HG03103 (cell line): ENCODE measurements around the gene BMAL2.

Source experiments
- ATAC-seq: cut with Tn5 transposase; IDR thresholded peaks from one replicate; pipeline ENCODE4 v1.9.1; 2021; ENCODE audit warnings: low read depth; ENCODE audit not compliant: unreplicated experiment

The BMAL2 gene

DNA sequence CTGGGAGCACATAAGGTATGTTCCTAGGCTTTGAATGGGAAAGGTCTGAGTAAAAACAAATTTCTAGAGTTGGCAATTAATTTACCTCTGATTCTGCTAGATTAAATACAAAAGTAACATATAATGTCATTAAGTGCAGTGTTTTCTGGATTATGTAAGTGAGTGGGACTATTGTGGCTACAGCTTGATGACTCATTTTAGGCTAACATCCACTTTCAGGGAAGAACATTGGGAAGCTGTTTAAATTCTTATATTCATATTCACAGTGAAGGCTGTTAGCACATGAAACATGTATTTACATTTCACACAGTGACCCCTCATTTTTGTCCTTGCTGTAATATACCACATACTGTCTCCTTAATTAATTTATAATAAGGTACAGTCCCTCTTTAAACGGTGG lies 13.2 kb upstream of the BMAL2 start:
- no peak for ATAC-seq

DNA sequence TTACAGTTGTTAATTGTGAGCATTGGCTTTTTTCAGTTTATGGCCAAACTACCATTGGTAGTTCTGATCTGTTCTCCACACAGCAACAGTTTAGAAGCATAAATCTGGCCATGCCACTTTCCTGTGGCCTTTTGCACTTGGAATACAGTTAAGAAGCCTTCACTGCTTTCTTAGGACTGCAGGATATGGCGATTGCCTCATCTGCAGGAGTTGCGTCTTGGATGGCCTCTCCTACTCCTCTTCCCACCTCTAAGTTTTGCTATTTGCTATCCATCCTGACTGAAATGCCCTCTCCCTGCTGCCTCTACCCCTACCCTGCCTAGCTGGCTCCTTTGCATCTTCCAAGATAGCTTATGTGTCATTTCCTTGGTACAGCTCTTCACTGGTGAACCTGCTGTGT lies 12.8 kb upstream of the BMAL2 start:
- ATAC-seq, result no peak

DNA sequence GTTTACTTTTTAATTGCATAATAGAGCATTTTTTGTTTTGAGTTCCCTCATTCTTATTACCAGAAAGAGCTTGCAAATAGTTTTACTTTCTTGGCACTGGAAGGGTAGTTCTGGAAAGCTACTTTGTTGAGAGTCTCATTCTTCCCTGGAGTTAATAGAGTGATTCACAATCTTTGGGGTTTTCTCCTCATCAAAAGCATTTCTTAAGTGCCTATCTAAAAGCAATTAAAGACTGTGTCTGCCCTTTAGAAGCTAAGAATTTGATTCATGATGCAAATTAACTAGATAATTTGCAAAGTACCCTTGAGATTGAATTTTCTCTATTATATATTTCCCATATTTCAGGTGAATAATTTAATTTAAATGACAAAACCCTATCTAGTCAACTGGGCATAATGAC lies 8.1 kb upstream of the BMAL2 start:
- no peak for ATAC-seq

DNA sequence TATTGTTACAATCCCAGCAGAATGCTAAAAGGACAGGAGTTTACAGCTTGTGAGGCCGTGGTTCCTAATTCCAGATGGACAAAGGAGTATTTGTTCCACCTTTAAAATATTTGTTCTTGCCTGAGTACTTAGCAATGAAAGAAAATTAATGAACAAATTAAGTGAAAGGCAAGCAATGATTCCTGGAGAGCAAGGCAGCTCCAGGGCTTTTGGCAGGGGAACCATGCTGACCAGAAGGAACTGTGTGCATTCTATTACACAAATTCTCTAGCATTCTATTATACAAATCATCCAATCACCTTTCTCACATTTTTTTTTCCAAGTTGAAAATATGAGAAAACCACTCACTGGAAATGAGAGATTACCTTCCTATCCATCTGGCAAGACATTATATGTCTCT lies 1.8 kb upstream of the BMAL2 start:
- no peak for ATAC-seq

DNA sequence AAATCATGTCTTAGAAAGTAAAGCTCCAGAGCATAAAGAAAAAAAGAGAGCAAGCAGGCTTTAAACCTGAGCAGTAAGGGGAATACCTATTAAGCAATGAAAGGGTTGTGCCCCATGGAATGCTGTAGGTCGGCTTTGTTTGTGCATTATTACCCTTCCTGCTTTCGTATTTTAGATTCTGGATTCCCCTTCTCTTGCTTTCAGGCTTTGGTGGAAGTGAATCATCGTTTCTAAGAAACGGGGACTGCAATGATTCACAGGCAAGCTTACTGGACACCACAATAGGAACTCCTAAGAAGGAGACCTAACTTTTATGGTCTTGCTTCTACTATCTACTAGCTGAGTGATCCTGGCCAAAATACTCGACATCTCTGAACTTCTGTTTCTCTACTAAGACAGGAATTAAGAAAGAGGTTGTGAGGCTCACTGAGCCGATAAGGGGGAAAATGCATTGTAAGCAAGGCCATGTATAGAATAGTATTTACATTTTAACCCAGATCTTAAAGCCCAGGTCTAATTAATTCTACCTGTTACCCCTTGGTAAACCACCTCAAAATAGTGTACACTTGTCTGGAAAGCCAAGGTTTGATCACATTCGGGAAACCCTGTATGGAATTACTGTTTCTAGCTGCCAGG lies 1.2 kb upstream of the BMAL2 start:
- ATAC-seq, result no peak

DNA sequence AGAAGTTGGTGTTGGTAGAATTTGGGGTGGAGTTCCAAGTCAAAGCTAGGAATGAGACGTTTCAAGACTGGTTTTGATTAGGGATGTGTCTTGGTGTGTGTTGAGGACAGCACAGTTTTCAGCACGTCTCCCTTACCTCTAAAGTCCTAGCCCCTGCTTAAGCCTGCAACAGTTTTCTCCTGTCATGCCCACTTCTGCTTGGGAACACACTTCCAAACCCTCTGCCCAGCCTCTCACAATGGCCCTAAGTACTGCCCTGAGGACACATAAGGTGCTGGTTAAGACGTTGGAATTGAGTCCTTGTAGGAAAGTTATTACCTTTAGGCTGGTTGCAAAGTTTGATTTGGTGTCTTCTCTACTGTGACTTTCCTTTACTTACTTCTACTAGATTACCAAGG lies 710 bp upstream of the BMAL2 start:
- no peak for ATAC-seq

DNA sequence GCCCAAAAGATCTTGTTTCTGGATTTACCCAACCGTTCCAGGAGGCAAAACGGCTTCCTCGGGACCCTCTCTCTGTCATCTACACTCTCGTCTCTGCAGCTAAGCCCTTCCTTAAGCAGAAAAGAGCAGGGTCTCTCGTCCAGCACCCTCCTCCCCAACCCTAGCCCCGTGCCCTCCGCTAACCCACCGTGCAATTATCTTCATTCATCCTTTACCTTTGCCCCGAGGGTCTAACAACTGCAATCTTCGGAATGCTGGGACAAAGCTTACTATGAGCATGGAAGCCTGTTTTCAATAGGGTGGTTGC lies 276 bp upstream of the BMAL2 start:
- no peak for ATAC-seq

DNA sequence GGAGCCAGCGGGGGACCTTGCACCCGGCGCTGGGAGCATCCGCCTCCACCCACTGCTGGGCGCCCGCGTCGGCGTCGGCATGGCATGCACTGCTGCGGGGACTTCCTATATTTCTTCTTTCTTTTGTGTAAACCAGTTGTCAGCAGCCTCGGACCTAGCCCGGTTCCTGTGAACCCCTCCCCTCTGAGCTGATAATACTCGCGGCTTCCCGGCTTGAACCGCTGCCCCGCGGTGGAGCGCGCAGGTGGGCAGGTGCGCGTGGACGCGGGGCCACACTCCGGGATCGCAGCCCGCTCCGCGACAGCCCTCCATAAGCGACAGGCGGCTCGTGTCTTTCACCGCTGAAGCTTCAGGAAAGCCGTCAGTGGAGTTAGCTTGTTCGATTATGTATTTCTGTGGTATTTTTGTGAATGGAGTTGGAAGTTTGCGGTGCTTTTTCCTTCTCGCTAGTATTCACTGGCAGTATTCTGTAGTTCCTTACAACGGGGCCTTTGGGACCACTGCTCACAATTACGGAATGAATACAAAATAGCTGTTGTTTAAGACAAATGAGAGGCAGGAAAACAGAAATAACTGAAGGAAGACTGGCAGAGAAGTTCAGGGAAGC lies 870 bp downstream of the BMAL2 start:
- ATAC-seq, result peak; percentile 19

DNA sequence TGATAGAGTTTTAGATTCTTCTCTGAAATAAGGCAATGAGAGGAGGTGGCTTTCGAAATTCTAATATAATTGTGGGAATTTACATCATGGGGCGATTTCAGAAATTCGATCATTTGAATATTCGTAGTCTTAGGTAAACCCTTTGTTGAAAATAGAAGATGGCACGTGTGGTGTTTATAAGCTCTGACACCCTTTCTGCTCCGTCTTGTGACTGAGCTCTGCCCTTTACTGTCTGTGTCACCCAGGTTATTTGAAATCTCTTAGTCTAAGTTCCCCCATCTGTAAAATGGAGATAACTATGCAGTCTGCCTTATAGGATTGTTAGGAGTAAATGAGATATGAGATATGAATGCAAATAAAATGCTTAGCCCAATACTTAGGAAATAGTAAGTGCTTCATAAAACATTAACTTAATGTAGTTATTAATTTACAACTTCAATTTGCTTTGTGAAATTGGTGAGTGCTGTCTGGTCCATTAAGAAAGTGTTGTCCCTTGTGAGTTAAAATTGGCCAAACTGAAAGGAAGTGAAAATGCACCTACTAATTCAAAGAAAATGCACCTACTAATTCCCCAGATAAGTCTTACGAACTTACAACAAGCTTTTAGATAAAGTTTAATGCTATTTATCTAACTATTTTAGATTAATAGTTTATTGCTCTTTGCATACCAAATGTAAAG lies 1.5 kb downstream of the BMAL2 start:
- no peak for ATAC-seq

DNA sequence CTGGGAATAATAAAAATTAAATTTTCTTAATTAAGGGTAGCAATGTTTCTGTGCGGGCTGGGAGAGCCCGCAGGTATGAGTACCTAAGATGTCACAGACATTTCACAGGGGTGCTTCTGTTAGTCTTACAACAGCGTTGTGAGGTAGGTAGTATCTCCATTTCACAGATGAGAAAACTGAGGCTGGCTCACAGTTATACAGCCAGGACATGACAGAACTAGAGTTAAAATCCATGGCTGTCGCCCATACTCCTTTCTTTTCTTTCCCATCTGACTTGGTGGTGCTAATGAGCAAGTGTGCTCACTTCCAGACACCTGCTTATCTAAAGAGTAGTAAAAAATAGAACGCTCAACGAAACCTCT lies 2.1 kb downstream of the BMAL2 start:
- no peak for ATAC-seq

DNA sequence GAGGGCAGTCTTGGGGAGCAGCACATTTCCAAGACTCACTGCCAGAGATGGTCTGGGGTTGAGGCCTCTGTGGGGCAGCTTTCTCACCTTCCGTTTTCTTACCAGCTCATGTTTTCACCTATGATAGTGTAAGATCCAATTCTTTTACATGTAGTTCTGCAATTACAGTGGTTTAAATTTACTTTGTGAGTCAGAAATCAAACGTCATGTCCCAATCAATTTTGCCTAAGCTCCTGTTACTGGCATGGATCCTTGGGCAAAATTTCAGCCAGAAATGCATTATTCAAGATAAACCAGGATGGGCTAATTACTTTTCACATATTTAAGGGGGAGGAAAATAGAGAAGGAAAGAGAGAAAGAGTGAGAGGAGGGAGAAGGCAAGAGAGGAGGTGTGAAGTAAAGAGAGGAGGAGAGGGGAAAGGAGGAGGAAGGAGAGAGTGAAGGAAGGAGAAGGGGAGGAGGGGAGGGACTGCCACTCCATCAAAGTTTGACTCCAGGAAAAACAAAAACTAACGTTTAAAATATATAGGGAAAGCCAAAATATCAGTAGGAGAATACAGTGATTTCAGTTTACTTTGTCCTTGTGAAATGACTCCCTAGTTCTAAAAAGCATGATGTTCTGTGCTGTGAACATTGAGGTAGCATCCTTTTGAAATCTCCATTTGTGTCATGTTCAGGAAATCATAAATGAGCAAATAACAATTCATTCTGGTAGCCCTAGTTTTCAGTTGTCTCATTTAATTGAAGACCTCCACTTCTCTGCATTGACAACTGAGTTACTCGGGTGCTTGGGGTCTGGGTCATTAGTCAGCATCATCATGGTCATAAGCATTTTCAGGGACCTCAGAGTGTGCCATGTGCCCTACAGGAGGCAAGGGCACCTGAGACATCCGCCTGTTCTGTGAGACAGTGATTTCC lies 3.0 kb downstream of the BMAL2 start:
- no peak for ATAC-seq

DNA sequence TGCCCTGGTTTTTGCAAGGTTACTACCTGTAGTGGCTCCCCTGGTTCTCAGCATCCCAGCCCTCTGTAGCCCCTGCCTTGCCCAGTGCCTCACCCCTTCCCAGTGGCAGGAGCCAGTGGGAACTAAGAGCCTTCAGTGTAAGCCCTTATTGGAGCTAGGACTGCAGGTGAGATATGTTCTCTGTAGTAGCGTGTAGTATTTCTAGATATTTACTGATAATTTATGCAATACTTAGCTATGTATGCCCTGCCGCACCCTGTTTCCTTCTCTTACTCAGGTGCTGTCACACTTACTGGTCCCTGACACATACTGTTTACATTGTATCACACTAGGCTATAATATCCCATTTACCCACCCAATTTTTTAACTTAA lies 3.6 kb downstream of the BMAL2 start:
- no peak for ATAC-seq

DNA sequence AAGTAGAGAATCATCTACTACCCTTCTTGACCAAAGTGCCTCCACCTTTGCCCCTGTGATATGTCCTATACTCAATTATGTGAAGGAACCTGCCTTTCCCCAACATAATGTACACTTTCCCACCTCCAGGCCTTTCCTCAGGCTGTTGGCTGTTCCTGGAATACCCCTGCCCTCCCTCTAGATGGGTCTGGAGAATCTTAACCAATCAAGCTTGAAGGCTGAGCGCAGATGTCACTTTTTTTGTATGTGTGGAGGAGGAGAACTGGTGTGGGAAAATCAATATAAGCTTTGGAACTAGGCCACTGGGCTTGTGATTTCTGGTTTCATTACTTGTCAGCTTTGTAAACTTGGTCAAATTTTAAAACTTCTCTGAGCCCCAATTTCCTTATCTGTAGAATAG lies 4.7 kb downstream of the BMAL2 start:
- ATAC-seq, result no peak

DNA sequence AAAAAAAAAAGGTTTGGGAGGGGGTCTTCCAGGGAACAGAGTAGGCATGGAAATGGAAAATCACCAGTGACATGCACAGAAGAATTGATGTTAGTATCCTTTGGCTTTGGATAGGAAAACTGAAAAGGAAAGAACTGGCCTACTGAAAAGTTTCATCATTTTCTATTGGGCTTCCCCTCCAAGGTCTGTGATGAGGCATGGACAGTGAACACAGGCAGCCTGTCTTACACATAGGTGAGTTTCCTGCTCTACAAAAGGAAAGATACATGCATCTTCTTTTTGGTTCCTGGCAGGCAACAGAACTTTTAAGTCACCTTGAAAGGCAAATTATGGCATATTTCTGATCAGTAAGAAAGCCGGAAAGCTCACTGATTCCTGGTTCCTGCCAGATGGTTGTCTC lies 5.8 kb downstream of the BMAL2 start:
- no peak for ATAC-seq

DNA sequence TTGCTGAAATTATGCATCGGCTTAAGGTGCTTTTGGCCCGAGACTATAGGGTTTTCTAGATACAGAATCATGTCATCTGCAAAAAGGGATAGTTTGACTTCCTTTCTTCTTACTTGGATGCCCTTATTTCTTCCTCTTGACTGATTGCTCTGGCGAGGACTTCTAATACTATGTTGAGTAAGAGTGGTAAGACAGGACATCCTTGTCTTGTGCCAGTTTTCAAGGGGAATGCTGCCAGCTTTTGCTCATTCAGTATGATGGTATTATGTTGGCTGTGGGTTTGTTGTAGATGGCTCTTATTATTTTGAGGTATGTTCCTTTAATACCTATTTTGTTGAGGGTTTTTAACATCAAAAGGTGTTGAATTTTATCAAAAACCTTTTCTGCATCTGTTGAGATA lies 8.3 kb downstream of the BMAL2 start:
- no peak for ATAC-seq

DNA sequence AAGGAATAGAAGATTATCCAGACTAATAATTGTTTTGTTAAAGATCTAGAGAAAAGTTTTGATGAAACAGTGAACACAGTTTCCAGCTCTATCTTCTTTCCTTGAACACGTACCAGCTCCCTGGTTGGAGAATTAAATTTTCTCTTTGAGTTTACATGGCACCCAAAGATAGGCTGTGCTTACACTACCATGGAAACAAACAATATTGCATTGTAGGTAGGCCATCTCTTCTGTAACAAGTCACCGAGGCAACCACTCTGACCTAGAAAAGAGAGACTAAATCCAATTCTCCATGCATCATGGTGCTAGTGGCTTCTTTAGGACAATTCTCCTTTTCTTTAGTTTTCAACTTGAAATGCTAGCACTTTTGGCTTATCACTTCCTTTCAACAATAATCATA lies 9.9 kb downstream of the BMAL2 start:
- ATAC-seq, result no peak

DNA sequence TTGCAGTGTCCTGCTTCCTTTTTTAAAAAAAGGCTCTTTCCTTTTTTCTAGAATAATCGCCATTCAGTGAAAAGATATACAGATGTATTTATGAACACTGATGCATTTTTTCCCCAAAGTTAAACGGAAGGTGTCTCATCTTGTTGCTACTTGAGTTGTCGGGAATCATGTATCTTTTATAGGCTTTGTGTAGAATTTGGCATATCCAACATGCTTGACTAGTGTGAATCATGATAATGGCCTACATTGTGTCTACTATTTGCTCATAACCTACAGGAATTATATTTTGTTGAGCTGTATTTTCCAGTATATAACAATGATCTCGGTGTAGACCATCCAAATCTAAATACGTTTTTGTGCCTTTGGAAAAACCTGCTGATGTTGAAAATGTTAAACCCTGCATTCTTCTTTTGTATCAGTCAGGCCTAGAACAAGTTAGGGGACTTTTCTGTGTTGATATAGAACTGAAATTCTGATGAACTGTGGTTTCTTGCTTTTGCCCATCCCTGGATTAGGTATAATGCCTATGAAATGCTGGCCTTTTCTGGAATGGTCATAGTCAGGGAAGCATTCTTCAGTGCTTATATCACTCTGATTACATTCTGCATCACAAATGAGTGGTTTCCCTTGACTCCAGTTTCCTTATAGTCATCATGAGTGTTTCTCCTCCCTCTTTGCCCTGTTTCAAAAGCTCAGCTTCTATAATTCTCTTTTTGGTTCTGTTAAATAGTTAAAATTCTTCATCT lies 10.8 kb downstream of the BMAL2 start:
- ATAC-seq, result no peak

DNA sequence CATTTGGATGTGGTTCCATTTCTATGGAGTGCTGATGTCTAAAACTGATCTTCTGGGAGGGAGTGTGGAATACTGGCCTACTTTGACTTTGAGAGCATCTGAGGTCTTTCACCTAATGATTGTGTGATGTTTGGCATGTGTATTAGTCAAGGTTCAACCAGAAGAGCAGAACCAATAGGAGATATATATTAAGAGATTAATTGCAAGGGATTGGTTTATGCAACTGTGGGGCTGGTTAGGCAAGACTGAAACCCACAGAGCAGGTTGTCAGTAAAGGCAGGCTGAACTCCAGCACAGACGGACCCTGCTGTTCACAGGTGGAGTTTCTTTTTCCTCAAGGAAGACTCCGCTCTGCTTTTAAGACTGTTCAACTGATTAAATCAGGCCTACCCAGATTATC lies 11.6 kb downstream of the BMAL2 start:
- ATAC-seq, result no peak

DNA sequence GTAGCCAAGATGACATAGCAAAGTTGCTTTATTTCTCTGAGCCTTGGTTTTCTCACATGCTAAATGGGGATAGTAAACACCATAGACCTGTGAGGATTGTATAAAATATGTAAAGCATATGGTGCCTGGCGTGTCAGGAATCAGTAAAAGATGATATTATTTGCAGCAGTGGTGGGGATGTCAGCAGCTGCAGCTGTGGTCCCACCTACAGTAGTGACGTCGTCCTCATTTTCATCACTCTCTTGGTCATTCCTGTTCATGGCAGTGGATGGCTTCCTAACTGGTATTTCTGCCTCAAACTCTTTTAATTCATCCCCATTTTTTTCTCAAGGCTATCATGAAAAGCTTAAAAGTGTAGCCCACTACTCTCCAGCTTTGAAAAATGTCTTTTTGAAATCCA lies 12.1 kb downstream of the BMAL2 start:
- ATAC-seq, result no peak

DNA sequence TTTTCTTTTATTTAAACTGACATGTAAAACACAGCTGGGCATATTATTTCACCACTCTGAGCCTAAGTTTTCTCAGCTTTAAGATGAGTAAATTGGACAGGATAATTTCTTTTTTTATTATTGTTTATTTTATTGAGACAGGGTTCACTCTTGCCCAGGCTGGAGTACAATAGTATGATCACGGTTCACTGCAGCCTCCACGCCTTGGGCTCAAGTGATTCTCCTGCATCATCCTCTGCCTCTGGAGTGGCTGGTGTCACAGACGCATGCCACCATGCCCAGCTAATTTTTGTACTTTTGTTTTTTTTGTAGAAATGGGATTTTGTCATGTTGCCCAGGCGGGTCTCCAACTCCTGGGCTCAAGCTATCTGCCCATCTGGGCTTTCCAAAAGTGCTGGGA lies 12.7 kb downstream of the BMAL2 start:
- no peak for ATAC-seq

DNA sequence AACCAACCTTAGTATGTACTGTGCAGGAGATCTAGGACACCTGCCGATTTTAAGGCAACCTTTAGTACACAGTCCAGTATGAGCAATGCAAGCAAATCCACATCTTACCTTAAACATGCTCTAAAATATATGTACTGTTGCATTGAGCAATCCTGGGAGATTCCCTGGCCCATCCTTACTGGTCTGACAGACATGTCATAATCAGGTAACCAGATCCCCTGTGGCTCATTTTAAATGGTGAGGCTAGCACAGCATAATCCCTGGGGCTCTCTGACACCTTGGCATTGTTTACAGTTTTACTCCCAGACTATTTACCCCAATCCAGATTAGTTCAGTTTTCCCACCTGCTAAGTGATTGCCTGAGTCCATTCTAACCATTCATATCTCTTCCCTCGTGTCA lies 15.1 kb downstream of the BMAL2 start:
- ATAC-seq, result no peak
